Transverse colon (tissue), 4 donors: Measurements from ENCODE around the gene ARHGAP21. TPM values are rescaled to one million over a fixed set of nuclear protein-coding genes. Genes with fewer than 3 reads are reported as not detected.

Experiments
- DNase-seq: peaks from one replicate; pipeline ENCODE4 v3.0.0-alpha.2; 2019
- H3K27ac ChIP-seq, 4 donors: fragments of 200-600 bp; sonication (generic); 2 replicates each; pipeline ENCODE4 v1.5.1; 2016 to 2018; ENCODE audit warnings: inconsistent platforms in 4 of 4
- H3K27me3 ChIP-seq: fragments of 200-600 bp; sonication (generic); 2 replicates; pipeline ENCODE4 v1.5.1; 2017; ENCODE audit warnings: inconsistent platforms
- H3K36me3 ChIP-seq, 4 donors: fragments of 200-600 bp; sonication (generic); 2 replicates each; pipeline ENCODE4 v1.5.1; 2017 to 2019; ENCODE audit warnings: inconsistent platforms in 4 of 4
- H3K4me1 ChIP-seq, 4 donors: fragments of 200-600 bp; sonication (generic); 2 replicates each; pipeline ENCODE4 v1.5.1; 2017 to 2020; ENCODE audit warnings: inconsistent platforms in 4 of 4
- H3K4me3 ChIP-seq, 4 donors: fragments of 200-600 bp; sonication (generic); 1 replicate in 1 of 4; 2 replicates in 3 of 4; pipeline versions ENCODE4 v1.5.1 to v1.6.1; 2017 to 2019; ENCODE audit warnings: inconsistent platforms in 4 of 4
- H3K9me3 ChIP-seq, 2 donors: fragments of 200-600 bp; sonication (generic); 2 replicates each; pipeline ENCODE4 v1.5.1; 2017 to 2019; ENCODE audit warnings: inconsistent platforms in 2 of 2
- EP300 ChIP-seq: sonication (generic); formaldehyde crosslinking; IDR thresholded peaks from one replicate; pipeline ENCODE4 v1.6.1; 2017; ENCODE audit warnings: antibody characterized with exemption, low read depth
- POLR2A ChIP-seq: fragments of 450-650 bp; IDR thresholded peaks from one replicate; pipeline ENCODE4 v1.6.1; 2016; ENCODE audit warnings: antibody characterized with exemption, mild to moderate bottlenecking, moderate library complexity
- POLR2AphosphoS5 ChIP-seq, 3 donors: sonication (generic); formaldehyde crosslinking; IDR thresholded peaks; one replicate each; pipeline ENCODE4 v1.6.1; 2016; ENCODE audit warnings: antibody characterized with exemption in 3 of 3
- WGBS, 2 donors: methylation state at CpG; one replicate each; pipeline ENCODE4 v1.1.5; 2018; ENCODE audit warnings: low coverage in 1 of 2; 5-methylcytosine and 5-hydroxymethylcytosine counted together
- in situ Hi-C, 4 donors: fragments of 200-750 bp; cut with MboI; loops; one replicate each; pipeline versions ENCODE4 v1.15.0 to v1.15.1; 2017; ENCODE audit warnings: low sequenced_read_pairs in 3 of 4, low pct_ligation_motif_present in 1 of 4, low pct_unique_long_range_greater_than_20kb in 1 of 4
- intact Hi-C: fragments of 100-400 bp; cut with DNase I; formaldehyde crosslinking; loops from one replicate; pipeline ENCODE4 v1.15.1; 2023; ENCODE audit warnings: low total_unique reads
- total RNA-seq, 4 donors: library from RNA; depleted of rRNA; stranded (reverse); fragments of >200 nt; gene quantifications; one replicate each; pipeline ENCODE4 v1.1.0, GENCODE V29; 2016
- TF ChIP-seq, protein P1 (sequence below), 5 experiments: fragments of 200-600 bp in 3 of 5; fragments of 450-650 bp in 2 of 5; sonication (generic) in 3 of 5; IDR thresholded peaks; 1 replicate in 2 of 5; 2 replicates in 3 of 5; pipeline ENCODE4 v1.5.1; 2016 to 2017; ENCODE audit warnings: antibody characterized with exemption in 5 of 5, inconsistent platforms in 3 of 5, mild to moderate bottlenecking in 2 of 5, moderate library complexity in 1 of 5

Gene ARHGAP21
- total RNA-seq, 4 donors from 2014 or later, result 62.8 to 94.1 (median 89.3) TPM

DNA sequence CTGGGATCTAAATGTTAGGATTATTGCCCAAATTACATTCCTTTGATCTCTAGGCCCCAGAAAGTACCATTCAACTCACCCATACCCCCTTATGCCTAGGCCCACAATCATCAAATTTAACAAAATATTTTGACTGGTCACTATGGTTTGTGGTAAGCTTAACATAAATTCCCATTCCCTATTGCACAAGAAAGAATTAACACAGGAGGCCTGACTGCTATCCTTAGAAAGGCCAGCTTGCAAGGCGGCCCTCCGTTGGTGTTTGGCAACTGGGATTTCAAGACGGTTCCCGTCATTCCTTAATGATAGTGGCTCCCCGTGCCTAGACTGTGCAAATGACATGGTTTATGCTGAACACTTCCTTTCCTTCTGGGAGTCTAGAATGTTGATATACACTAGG is 29.6 kb downstream of the ARHGAP21 start:
- Histone ChIP-seq H3K36me3 (no peaks in the 10 kb centered on the region), H3K27me3 (no peaks in the 10 kb centered on the region), H3K4me3 (no peak overlapping the region), H3K4me1 (peaks cover 0 to 15% (median 2%) of the 10 kb centered on the region in 4 donors), H3K27ac (no peak overlapping the region), H3K9me3 (no peaks in the 10 kb centered on the region)
- in situ Hi-C loops, result no loop called here
- 82% methylated on average over 5 of the region's 5 CpGs; no CpG with 5 or more reads in 1 of the 2 donors for WGBS, 2 donors
- no peak for DNase-seq
- intact Hi-C loops, result no loop called here
- TF ChIP-seq POLR2AphosphoS5 (IDR thresholded peaks at IDR 0.05) (no peak), POLR2A (no peak), EP300 (no peak)
- TF ChIP-seq, protein P1, sequence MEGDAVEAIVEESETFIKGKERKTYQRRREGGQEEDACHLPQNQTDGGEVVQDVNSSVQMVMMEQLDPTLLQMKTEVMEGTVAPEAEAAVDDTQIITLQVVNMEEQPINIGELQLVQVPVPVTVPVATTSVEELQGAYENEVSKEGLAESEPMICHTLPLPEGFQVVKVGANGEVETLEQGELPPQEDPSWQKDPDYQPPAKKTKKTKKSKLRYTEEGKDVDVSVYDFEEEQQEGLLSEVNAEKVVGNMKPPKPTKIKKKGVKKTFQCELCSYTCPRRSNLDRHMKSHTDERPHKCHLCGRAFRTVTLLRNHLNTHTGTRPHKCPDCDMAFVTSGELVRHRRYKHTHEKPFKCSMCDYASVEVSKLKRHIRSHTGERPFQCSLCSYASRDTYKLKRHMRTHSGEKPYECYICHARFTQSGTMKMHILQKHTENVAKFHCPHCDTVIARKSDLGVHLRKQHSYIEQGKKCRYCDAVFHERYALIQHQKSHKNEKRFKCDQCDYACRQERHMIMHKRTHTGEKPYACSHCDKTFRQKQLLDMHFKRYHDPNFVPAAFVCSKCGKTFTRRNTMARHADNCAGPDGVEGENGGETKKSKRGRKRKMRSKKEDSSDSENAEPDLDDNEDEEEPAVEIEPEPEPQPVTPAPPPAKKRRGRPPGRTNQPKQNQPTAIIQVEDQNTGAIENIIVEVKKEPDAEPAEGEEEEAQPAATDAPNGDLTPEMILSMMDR (IDR thresholded peaks at IDR 0.05), result no peak

DNA sequence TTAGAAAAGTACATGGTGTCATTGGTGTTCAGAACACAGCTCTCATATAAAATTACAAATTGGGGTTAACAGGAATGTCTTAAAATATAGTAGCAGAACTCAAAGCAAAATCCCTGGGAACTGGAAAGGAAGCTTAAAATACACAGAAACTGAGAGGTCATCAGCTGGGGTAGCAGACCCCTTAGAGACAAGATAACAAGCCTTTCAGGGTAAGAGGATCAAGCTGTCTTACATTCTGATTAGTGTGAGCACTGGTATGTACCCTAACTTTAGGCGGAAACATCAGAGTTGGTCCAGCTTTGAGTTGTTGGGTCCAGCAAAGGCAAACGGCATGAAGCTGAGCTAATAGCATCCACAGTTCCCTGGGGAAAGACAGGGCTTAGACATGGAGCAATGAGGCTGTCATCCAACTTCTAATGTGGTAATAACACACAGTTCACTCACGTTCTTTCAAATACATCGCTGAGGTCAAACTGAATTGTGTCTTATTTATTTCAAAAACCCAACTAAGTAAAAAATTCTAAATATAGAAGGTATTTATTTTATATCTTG is 32.6 kb downstream of the ARHGAP21 start:
- Histone ChIP-seq H3K36me3 (no peaks in the 10 kb centered on the region), H3K27me3 (no peaks in the 10 kb centered on the region), H3K27ac (no peak overlapping the region), H3K4me1 (peaks cover 0 to 17% (median 4%) of the 10 kb centered on the region in 4 donors), H3K4me3 (no peak overlapping the region), H3K9me3 (no peaks in the 10 kb centered on the region)
- in situ Hi-C loops, result no loop called here
- intact Hi-C loops, result no loop called here
- TF ChIP-seq POLR2AphosphoS5 (IDR thresholded peaks at IDR 0.05) (peak in 1 of 3 donors; percentile 17), EP300 (no peak)
- WGBS, 2 donors, result 74 to 76% methylated on average over 4 of the region's 4 CpGs
- no peak for DNase-seq

DNA sequence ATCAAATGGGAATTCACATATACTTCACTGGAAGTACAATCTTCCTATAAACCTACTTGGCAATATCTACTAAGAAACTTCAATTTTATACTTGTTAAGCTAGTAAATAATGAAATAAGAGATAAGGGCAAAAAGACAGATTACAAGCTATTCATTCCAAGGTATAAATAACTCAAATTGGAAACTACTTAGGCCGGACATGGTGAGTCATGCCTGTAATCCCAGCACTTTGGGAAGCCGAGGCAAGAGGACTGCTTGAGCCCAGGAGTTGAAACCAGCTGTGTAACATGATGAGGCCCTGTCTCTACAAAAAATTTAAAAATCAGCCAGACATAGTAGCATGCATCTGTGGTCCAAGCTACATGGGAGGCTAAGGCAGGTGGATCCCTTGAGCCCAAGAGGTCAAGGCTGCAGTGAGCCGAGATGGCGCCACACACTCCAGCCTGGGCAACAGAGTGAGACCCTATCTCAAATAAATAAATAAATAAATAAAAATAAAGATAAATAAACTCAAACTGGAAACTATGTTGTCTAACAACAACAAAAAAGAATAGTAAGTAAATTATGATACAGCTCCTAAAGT is 37.6 kb downstream of the ARHGAP21 start:
- intact Hi-C loops, result no loop called here
- Histone ChIP-seq H3K4me3 (no peak overlapping the region), H3K27me3 (no peaks in the 10 kb centered on the region), H3K4me1 (peaks cover 0 to 29% (median 12%) of the 10 kb centered on the region in 4 donors), H3K27ac (no peak overlapping the region), H3K9me3 (no peaks in the 10 kb centered on the region), H3K36me3 (no peaks in the 10 kb centered on the region)
- in situ Hi-C loops, result no loop called here
- no peak for DNase-seq
- no peak for TF ChIP-seq POLR2A
- no peak for TF ChIP-seq EP300
- no peak for TF ChIP-seq POLR2AphosphoS5 (IDR thresholded peaks at IDR 0.05)
- TF ChIP-seq, protein P1 (IDR thresholded peaks at IDR 0.05), result no peak
- 80% methylated on average over 4 of the region's 4 CpGs for whole genome bisulfite sequencing, 2 donors

DNA sequence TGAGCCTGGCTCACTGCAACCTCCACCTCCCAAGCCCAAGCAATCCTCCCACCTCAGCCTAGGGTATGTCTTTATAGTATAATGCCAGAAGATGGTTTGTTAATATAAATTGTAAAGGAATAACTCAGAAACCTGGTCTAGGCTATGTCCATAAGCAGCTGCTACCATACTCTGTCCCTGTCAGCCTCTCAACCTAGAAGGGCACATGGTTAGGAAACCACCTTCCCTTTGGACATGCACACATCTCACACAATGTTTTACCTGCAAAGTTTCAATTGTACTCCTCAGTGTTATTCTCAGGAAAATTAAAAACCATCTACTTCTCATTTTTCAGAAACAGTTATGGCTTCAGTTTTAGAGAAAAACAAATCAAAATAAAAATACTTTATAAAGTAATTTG is 40.1 kb downstream of the ARHGAP21 start:
- TF ChIP-seq, protein P1 (IDR thresholded peaks at IDR 0.05), result no peak
- TF ChIP-seq POLR2AphosphoS5 (IDR thresholded peaks at IDR 0.05), result no peak
- no peak for TF ChIP-seq EP300
- TF ChIP-seq POLR2A, result no peak
- Histone ChIP-seq H3K9me3 (no peaks in the 10 kb centered on the region), H3K27ac (no peak overlapping the region), H3K36me3 (no peaks in the 10 kb centered on the region), H3K27me3 (no peaks in the 10 kb centered on the region), H3K4me3 (no peak overlapping the region), H3K4me1 (peaks cover 0 to 33% (median 20%) of the 10 kb centered on the region in 4 donors)
- no peak for DNase-seq
- in situ Hi-C loops (no loop called here), intact Hi-C loops (no loop called here)
